ENCODE measurements around the gene PLXNA4. TPM values are rescaled to one million over a fixed set of nuclear protein-coding genes. Genes with fewer than 3 reads are reported as not detected.

Gene PLXNA4
- polyA plus RNA-seq, 1 donor (not counting 4 experiments of a cell fraction or from before 2014, with no cell fraction given), result 0.01 TPM

DNA sequence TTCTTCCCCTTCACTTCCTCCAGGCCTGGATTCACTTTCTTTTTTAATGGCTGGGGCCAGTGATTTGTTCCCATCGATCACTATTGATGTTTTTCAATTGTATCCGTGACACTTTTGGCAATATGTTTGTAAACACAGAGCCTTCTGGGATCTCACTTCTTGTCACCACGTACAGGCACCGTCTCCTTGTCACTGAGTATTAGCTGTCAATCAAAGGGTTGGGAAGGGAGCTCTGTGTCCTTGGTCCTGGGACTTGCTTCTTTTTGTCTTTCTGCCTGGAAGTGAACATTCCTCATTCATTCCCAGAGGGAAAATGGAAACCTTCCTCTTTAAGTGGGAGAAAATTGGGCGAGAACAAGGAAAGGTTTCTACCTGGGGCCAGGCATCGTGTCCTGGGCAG lies 157.4 kb downstream of the PLXNA4 start:
- H3K4me3 ChIP-seq (ENCODE audit: control insufficient read depth in 2 of 3, extremely low read depth in 1 of 3, insufficient read depth in 2 of 3, low read depth in 1 of 3, low read length in 3 of 3), result no peak overlapping the region
- no peaks in the 10 kb centered on the region for H3K27me3 ChIP-seq (ENCODE audit: control insufficient read depth, extremely low read depth, insufficient read depth, low read length)
- no peak overlapping the region for H2AFZ ChIP-seq (ENCODE audit: control insufficient read depth, low read length)
- H3K36me3 ChIP-seq (ENCODE audit: control insufficient read depth in 2 of 2, extremely low read depth in 1 of 2, insufficient read depth in 2 of 2, low read length in 2 of 2), result no peaks in the 10 kb centered on the region
- H3K9me3 ChIP-seq (ENCODE audit: control insufficient read depth, low read depth, low read length), result no peaks in the 10 kb centered on the region
- no peaks in the 10 kb centered on the region for H3K79me2 ChIP-seq (ENCODE audit: control insufficient read depth, insufficient read depth, low read length)
- H3K4me2 ChIP-seq (ENCODE audit: control insufficient read depth, extremely low read depth, insufficient read depth, low read depth, low read length), result no peak overlapping the region
- no peak overlapping the region for H3K9ac ChIP-seq (ENCODE audit: control insufficient read depth, extremely low read depth, insufficient read depth, low read length)
- H3K4me1 ChIP-seq (ENCODE audit: control insufficient read depth, extremely low read depth, insufficient read depth, low read length), result no peaks in the 10 kb centered on the region
- TF ChIP-seq EZH2 (IDR thresholded peaks at IDR 0.05; ENCODE audit: low read length), result no peak
- TF ChIP-seq, protein P1, sequence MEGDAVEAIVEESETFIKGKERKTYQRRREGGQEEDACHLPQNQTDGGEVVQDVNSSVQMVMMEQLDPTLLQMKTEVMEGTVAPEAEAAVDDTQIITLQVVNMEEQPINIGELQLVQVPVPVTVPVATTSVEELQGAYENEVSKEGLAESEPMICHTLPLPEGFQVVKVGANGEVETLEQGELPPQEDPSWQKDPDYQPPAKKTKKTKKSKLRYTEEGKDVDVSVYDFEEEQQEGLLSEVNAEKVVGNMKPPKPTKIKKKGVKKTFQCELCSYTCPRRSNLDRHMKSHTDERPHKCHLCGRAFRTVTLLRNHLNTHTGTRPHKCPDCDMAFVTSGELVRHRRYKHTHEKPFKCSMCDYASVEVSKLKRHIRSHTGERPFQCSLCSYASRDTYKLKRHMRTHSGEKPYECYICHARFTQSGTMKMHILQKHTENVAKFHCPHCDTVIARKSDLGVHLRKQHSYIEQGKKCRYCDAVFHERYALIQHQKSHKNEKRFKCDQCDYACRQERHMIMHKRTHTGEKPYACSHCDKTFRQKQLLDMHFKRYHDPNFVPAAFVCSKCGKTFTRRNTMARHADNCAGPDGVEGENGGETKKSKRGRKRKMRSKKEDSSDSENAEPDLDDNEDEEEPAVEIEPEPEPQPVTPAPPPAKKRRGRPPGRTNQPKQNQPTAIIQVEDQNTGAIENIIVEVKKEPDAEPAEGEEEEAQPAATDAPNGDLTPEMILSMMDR (optimal IDR thresholded peaks at IDR 0.05 in 1 of 3, IDR thresholded peaks at IDR 0.05 in 1 of 3, conservative IDR thresholded peaks at IDR 0.05 in 1 of 3; ENCODE audit: extremely low read depth in 1 of 3, insufficient read depth in 2 of 3, low read length in 3 of 3), result no peak
- no peaks in the 10 kb centered on the region for H3K9me1 ChIP-seq (ENCODE audit: control insufficient read depth, extremely low read depth, insufficient read depth, low read length)
- H4K20me1 ChIP-seq (ENCODE audit: control insufficient read depth, extremely low read depth, insufficient read depth, low read length), result no peaks in the 10 kb centered on the region
- no peak for DNase-seq (ENCODE audit: low read depth, low spot score)
- dilution Hi-C loops (cut with MboI; ENCODE audit: extremely low pct_ligation_motif_present, low sequenced_read_pairs), result no loop called here
- H3K27ac ChIP-seq (ENCODE audit: control insufficient read depth, insufficient read depth, low read length), result no peak overlapping the region
- FAIRE-seq, result no peak

DNA sequence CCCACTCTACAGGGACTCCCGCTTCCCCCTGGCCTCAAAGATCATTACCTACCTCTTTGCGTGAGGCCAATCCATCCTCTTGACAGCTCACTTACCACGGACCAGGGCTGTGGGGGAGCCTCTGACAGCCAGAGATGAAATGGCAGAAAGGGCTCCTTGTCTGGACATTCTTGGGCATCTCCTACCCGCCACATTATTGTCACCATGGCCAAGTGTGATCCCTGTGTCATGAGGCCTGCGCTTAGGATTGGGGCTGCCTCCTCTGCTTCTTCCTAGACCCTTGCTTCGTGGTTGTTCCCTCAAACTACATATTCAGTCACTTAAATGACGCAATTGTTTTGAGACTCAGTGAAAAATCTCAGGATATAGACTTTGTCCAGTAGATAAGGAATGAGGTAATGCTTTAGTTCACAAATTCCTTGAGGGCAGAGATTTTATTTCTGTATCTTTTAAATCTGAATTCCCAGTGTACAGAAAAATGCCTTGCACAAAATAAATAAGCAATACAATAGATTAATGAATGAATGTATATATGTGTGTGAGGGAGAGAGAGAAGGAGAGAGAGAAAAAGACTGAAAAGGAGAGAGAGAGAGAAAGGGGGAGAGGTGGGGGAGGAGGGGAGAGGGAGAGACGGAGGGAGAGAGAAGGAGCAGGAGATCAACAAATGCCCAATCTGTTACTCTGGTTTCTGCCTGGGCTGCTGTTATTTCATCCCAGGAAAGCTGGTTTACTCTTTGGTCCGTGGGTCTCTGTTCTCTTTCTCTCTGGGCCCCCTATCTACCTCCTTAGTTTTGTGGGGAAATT lies 159.0 kb downstream of the PLXNA4 start:
- H4K20me1 ChIP-seq (ENCODE audit: control insufficient read depth, extremely low read depth, insufficient read depth, low read length), result no peaks in the 10 kb centered on the region
- dilution Hi-C loops (cut with MboI; ENCODE audit: extremely low pct_ligation_motif_present, low sequenced_read_pairs), result no loop called here
- DNase-seq (ENCODE audit: low read depth, low spot score), result no peak
- no peak overlapping the region for H3K9ac ChIP-seq (ENCODE audit: control insufficient read depth, extremely low read depth, insufficient read depth, low read length)
- no peaks in the 10 kb centered on the region for H3K36me3 ChIP-seq (ENCODE audit: control insufficient read depth in 2 of 2, extremely low read depth in 1 of 2, insufficient read depth in 2 of 2, low read length in 2 of 2)
- no peaks in the 10 kb centered on the region for H3K79me2 ChIP-seq (ENCODE audit: control insufficient read depth, insufficient read depth, low read length)
- TF ChIP-seq EZH2 (IDR thresholded peaks at IDR 0.05; ENCODE audit: low read length), result no peak
- TF ChIP-seq, protein P1 (optimal IDR thresholded peaks at IDR 0.05 in 1 of 3, IDR thresholded peaks at IDR 0.05 in 1 of 3, conservative IDR thresholded peaks at IDR 0.05 in 1 of 3; ENCODE audit: extremely low read depth in 1 of 3, insufficient read depth in 2 of 3, low read length in 3 of 3), result no peak
- H3K4me1 ChIP-seq (ENCODE audit: control insufficient read depth, extremely low read depth, insufficient read depth, low read length), result no peaks in the 10 kb centered on the region
- H2AFZ ChIP-seq (ENCODE audit: control insufficient read depth, low read length), result no peak overlapping the region
- H3K9me3 ChIP-seq (ENCODE audit: control insufficient read depth, low read depth, low read length), result no peaks in the 10 kb centered on the region
- no peak overlapping the region for H3K4me2 ChIP-seq (ENCODE audit: control insufficient read depth, extremely low read depth, insufficient read depth, low read depth, low read length)
- FAIRE-seq, result no peak
- H3K9me1 ChIP-seq (ENCODE audit: control insufficient read depth, extremely low read depth, insufficient read depth, low read length), result no peaks in the 10 kb centered on the region
- no peak overlapping the region for H3K4me3 ChIP-seq (ENCODE audit: control insufficient read depth in 2 of 3, extremely low read depth in 1 of 3, insufficient read depth in 2 of 3, low read depth in 1 of 3, low read length in 3 of 3)
- no peaks in the 10 kb centered on the region for H3K27me3 ChIP-seq (ENCODE audit: control insufficient read depth, extremely low read depth, insufficient read depth, low read length)
- no peak overlapping the region for H3K27ac ChIP-seq (ENCODE audit: control insufficient read depth, insufficient read depth, low read length)

Measured in keratinocyte (primary cell).